Stimulated activated naive CD8-positive, alpha-beta T cell treated with anti-CD3 and anti-CD28 coated beads, Interleukin-15, amount 100 ng/mL, for 72 hours (primary cell): ENCODE measurements around the gene EEFSEC.
A peak's percentile ranks its signal among the peaks of the same experiment; 100 is the strongest.

Experiments
- ATAC-seq: fragments of 150-1000 bp; cut with Tn5 transposase; 2 replicates; pipeline ENCODE4 v1.10.0; 2021; ENCODE audit warnings: mild to moderate bottlenecking, moderate library complexity
- DNase-seq, 2 donors: peaks; one replicate each; pipeline ENCODE4 v3.0.0; 2021 to 2022
- H3K27ac Mint-ChIP-seq, 2 donors: one replicate each; pipeline ENCODE4 v1.8.0; 2022; ENCODE audit warnings: mild to moderate bottlenecking in 2 of 2, mixed read lengths in 2 of 2, moderate library complexity in 2 of 2
- H3K27me3 Mint-ChIP-seq: one replicate; pipeline ENCODE4 v1.8.0; 2022; ENCODE audit warnings: mixed read lengths
- H3K4me1 Mint-ChIP-seq: one replicate; pipeline ENCODE4 v1.8.0; 2022; ENCODE audit warnings: mild to moderate bottlenecking, mixed read lengths
- H3K4me3 Mint-ChIP-seq, 2 donors: one replicate each; pipeline ENCODE4 v1.8.0; 2022; ENCODE audit warnings: mild to moderate bottlenecking in 2 of 2, mixed read lengths in 2 of 2, moderate library complexity in 1 of 2
- H3K9me3 Mint-ChIP-seq, 2 donors: one replicate each; pipeline ENCODE4 v1.8.0; 2022; ENCODE audit warnings: mixed read lengths in 2 of 2

The EEFSEC gene

DNA sequence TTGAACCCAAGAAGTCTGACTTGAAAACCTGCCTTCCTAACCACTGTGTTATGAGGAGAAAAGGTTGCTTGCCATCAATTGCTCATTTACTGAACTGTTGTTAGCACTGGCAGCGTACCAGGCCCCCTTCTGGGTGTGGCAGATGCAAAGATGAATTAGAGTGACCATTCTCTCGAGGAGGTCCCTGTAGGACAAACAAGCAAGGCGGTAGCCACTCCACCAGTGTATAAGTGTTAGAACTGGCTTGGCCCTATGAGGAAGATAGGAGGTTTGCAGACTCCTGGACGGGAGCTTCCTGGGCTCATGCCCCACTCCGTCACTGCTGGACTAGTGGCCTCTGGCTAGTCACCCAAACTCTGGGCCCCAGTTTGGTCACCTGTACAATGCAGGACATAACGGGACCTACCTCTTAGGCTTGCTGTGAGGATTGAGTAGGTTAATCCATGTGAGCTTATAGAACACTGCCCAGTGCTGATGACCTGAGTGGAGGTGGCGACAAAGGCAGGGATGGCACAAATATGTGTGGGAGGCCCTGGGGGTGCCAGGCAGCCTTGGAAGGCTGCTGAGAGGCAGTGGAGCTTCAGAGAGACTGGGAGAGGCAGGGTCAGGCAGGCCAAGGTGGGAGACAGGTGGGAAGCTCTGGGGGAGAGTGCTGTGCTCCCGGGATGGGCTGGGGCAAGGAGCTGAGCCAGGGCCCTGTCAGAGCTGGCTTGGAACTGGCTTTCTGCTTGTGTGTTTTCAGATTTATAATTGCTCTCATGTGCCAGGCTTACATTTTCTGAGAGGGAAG lies 167.5 kb downstream of the EEFSEC start:
- ATAC-seq (no peak), DNase-seq (no peak)
- Mint-ChIP-seq H3K27ac (peak overlapping the region; percentile 60 to 86), H3K27me3 (no peaks in the 10 kb centered on the region), H3K4me3 (no peak overlapping the region), H3K9me3 (no peaks in the 10 kb centered on the region), H3K4me1 (peaks cover 67% of the 10 kb centered on the region)

GRCh38 chr3:128321418-128321817 lies 168.1 kb downstream of the EEFSEC start:
- ATAC-seq (no peak), DNase-seq (no peak)
- H3K9me3 Mint-ChIP-seq: no peaks in the 10 kb centered on the region
- no peaks in the 10 kb centered on the region for H3K27me3 Mint-ChIP-seq
- H3K27ac Mint-ChIP-seq: peak overlapping the region in 1 of 2 donors; percentile 86
- H3K4me3 Mint-ChIP-seq: no peak overlapping the region
- H3K4me1 Mint-ChIP-seq: peaks cover 68% of the 10 kb centered on the region

DNA sequence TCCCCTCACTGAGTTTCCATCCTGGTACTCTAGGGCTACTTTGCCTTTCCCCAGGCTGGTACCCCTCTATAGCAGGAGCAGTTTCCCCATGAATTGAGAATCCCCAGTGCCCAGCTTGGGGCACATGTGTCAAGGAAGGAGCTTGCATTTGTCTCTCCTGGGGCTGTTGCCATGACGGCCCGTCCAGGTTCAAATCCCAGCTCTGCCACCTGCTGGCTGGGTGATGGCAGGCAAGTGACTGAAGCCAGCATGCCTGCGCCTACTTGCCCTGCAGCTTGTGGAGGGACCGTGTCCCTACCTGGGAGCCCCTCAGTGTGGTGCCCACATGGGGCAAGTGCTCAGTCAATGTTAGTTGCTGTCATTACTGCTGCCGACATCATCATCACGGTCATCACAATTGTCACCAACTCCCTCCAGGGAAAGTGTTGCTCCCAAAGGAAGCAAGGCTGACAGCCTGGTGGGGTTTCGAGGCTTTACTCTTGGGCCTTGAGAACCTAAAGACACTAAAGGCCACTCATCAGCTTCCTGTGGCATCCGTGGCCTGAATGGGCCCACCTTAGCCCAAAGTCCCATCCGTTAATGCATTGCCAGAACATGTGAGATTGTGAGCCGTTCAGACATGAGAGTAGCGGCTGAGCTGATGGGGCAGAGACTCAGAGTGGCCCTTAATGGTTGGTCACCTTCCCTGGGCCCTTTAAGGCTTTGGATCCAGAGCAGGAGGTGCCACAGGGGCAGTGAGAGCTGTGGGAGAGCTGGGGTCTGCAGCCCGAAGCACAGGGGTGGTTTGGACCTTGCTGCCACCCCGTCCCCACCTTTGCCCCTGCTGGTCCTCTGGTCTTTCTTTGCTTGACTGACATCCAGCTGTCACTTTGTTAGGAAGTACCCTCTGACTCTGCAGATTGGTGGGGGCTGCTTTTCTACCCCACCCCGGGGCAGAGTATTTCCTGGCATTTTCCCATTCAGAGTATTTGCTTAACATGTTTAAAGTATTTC lies 169.0 kb downstream of the EEFSEC start:
- Mint-ChIP-seq H3K4me1 (peaks cover 68% of the 10 kb centered on the region), H3K4me3 (no peak overlapping the region), H3K9me3 (no peaks in the 10 kb centered on the region), H3K27me3 (no peaks in the 10 kb centered on the region), H3K27ac (peak overlapping the region; percentile 25 to 59)
- peak; percentile 49 to 62 for DNase-seq
- ATAC-seq: peak; percentile 75

- Mint-ChIP-seq H3K4me3 (no peak overlapping the region), H3K4me1 (peaks cover 62% of the 10 kb centered on the region), H3K27ac (no peak overlapping the region)
Observed at GRCh38 chr3:128323206-128324081, 170.2 kb downstream of the EEFSEC start.

GRCh38 chr3:128324911-128325592 lies 171.8 kb downstream of the EEFSEC start:
- peaks cover 47% of the 10 kb centered on the region for H3K4me1 Mint-ChIP-seq
- no peaks in the 10 kb centered on the region for H3K27me3 Mint-ChIP-seq
- H3K4me3 Mint-ChIP-seq: no peak overlapping the region
- H3K27ac Mint-ChIP-seq: peak overlapping the region in 1 of 2 donors; percentile 50
- DNase-seq: no peak
- H3K9me3 Mint-ChIP-seq: no peaks in the 10 kb centered on the region
- no peak for ATAC-seq

More at GRCh38 chr3:128323206-128324081, 170.2 kb downstream of the EEFSEC start:
- Mint-ChIP-seq H3K27me3 (no peaks in the 10 kb centered on the region), H3K9me3 (no peaks in the 10 kb centered on the region)
- no peak for ATAC-seq
- DNase-seq: no peak

- Mint-ChIP-seq H3K27me3 (no peaks in the 10 kb centered on the region), H3K4me3 (peak overlapping the region; percentile 11 to 41), H3K27ac (peak overlapping the region; percentile 91 to 97), H3K4me1 (peaks cover 38% of the 10 kb centered on the region), H3K9me3 (no peaks in the 10 kb centered on the region)
- DNase-seq (no peak), ATAC-seq (peak; percentile 39)
Observed at GRCh38 chr3:128326051-128326823, 173.0 kb downstream of the EEFSEC start.

GRCh38 chr3:128327606-128328031 lies 174.3 kb downstream of the EEFSEC start:
- peak overlapping the region; percentile 12 to 91 for H3K27ac Mint-ChIP-seq
- no peaks in the 10 kb centered on the region for H3K9me3 Mint-ChIP-seq
- DNase-seq (peak in 1 of 2 donors; percentile 6), ATAC-seq (no peak)
- H3K4me1 Mint-ChIP-seq: peaks cover 27% of the 10 kb centered on the region
- H3K4me3 Mint-ChIP-seq: no peak overlapping the region
- H3K27me3 Mint-ChIP-seq: no peaks in the 10 kb centered on the region

DNA sequence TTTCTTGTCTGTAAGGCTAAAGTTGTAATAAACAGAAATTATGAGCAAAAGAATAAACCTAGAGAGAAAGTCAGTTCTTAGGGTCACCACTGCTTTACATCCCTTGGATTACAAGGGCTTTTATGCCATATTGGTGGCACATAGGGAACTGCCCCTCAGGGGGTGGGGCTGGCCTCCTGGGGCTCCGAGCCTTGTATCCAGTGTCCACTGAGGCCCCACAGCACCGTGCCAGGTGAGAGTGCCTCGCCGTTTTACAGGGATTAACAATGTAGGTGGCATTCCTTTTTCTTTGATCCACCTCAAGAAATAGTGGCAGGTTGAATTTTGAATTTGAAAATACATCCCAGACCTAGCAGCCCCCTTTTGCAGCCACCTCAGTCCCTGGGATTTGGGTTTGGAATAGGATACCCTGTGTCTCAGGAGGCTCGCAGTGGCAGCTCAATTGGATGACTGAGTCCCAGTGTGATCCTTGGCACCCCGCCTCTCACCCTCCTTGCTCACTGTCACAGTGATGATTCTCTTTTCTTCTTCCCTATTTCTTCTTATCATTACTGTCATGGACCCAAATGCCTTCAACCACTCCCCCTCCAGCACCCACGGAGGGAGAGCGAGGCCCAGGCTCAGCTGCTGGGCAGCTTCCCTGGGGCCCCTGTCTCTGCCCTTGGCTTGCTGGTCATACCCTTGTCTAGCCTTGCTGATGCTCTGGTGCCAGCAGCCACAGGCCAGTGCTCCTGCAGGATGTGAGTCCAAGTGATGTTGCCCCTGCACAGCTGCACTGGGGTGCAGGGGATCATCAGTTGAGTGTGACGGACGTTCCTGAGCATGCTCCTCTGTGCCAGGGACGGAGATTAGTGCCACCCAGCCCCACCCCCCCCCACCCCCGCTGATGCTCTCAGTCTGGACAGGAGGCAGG lies 175.5 kb downstream of the EEFSEC start:
- Mint-ChIP-seq H3K4me3 (no peak overlapping the region), H3K27ac (peak overlapping the region in 1 of 2 donors; percentile 79), H3K9me3 (no peaks in the 10 kb centered on the region), H3K4me1 (peaks cover 27% of the 10 kb centered on the region), H3K27me3 (no peaks in the 10 kb centered on the region)
- DNase-seq (peak in 1 of 2 donors; percentile 1), ATAC-seq (no peak)

GRCh38 chr3:128329491-128330213 lies 176.4 kb downstream of the EEFSEC start:
- H3K27me3 Mint-ChIP-seq: no peaks in the 10 kb centered on the region

GRCh38 chr3:128330214-128330842 lies 177.0 kb downstream of the EEFSEC start:
- Mint-ChIP-seq H3K4me1 (peaks cover 22% of the 10 kb centered on the region), H3K27me3 (no peaks in the 10 kb centered on the region), H3K4me3 (no peak overlapping the region), H3K9me3 (no peaks in the 10 kb centered on the region), H3K27ac (no peak overlapping the region)
- DNase-seq: no peak
- no peak for ATAC-seq

More at GRCh38 chr3:128329491-128330213, 176.4 kb downstream of the EEFSEC start:
- Mint-ChIP-seq H3K27ac (no peak overlapping the region), H3K9me3 (no peaks in the 10 kb centered on the region), H3K4me3 (no peak overlapping the region), H3K4me1 (peaks cover 27% of the 10 kb centered on the region)
- DNase-seq (no peak), ATAC-seq (no peak)

DNA sequence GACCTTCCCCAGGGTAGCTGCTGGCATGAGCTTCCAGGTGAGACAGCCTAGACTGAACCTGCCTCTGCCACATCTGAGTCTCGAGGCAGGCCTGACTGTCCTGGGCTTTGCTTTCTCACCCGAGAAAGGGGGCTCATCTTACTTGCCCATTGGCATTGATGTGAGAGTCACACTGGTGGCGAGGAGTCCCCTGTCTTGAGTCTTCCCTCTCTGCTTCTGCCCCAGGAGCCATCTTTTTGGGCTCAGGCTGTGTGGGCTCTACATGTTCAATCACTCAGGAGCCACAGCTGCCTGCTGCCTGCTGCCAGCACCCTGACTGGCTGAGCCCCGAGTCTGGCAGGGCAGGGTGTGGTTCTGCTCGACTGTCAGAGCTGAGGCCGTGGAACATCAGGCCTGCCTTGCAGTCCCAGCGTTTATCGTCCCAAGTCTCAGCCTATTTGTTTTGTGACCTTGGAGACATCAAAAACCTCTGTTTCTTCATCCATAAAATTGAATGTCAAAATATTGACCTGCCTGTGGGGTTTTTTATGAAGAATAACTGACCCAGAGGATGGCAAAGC lies 180.9 kb downstream of the EEFSEC start:
- Mint-ChIP-seq H3K27me3 (no peaks in the 10 kb centered on the region), H3K9me3 (no peaks in the 10 kb centered on the region), H3K4me3 (no peak overlapping the region), H3K4me1 (no peaks in the 10 kb centered on the region), H3K27ac (no peak overlapping the region)
- ATAC-seq (no peak), DNase-seq (no peak)

- H3K27me3 Mint-ChIP-seq: no peaks in the 10 kb centered on the region
- H3K9me3 Mint-ChIP-seq: no peaks in the 10 kb centered on the region
- H3K4me1 Mint-ChIP-seq: no peaks in the 10 kb centered on the region
- DNase-seq (no peak), ATAC-seq (no peak)
- no peak overlapping the region for H3K27ac Mint-ChIP-seq
- H3K4me3 Mint-ChIP-seq: no peak overlapping the region
Observed at GRCh38 chr3:128334766-128335165, 181.5 kb downstream of the EEFSEC start.
